HUES48 (cell line): ENCODE results near the gene PMM2.
A peak's percentile ranks its signal among the peaks of the same experiment; 100 is the strongest.

Experiments
- H3K27ac ChIP-seq: one replicate; pipeline ENCODE4 v1.7.0; 2013; ENCODE audit warnings: low read depth, low read length, inconsistent platforms
- H3K27me3 ChIP-seq: 2 replicates; pipeline ENCODE4 v1.6.1; 2013; ENCODE audit warnings: mild to moderate bottlenecking, low read length; ENCODE audit not compliant: control insufficient read depth, insufficient read depth
- H3K36me3 ChIP-seq: 2 replicates; pipeline ENCODE4 v1.6.1; 2013; ENCODE audit warnings: low read length; ENCODE audit not compliant: control insufficient read depth, insufficient read depth
- H3K4me1 ChIP-seq: 2 replicates; pipeline ENCODE4 v1.6.1; 2013; ENCODE audit warnings: mild to moderate bottlenecking, low read length; ENCODE audit not compliant: control insufficient read depth, insufficient read depth
- H3K4me3 ChIP-seq: 2 replicates; pipeline ENCODE4 v1.5.1; 2013; ENCODE audit warnings: mild to moderate bottlenecking, low read depth, low read length
- H3K9ac ChIP-seq: 2 replicates; pipeline ENCODE4 v1.6.1; 2013; ENCODE audit warnings: mild to moderate bottlenecking, low read depth, low read length, moderate library complexity
- H3K9me3 ChIP-seq: 2 replicates; pipeline ENCODE4 v1.6.1; 2013; ENCODE audit warnings: low read length; ENCODE audit not compliant: control insufficient read depth, insufficient read depth

PMM2 gene

DNA sequence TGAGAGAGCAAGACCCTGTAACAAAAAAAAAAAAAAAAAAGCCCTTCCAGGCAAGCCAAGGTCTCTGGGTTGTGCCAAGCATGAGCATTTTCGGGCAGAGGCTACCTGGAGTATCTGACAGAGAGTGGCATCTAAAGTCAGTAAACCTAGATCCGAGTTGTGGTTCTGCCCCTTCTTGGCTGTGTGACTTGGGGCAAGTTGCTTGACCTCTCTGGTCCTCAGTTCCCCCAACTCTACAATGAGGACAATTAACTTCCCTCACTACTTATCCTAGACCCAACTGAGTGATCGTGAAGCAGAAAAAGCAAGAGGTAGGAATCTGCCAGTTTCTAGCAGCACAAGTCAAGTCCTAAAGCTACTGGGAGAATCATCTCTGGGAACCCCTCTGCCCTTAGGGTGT, 34.6 kb upstream of the PMM2 start:
- Histone ChIP-seq H3K9me3 (no peaks in the 10 kb centered on the region), H3K4me1 (peaks cover 12% of the 10 kb centered on the region), H3K36me3 (no peaks in the 10 kb centered on the region), H3K27me3 (no peaks in the 10 kb centered on the region), H3K9ac (no peak overlapping the region), H3K4me3 (no peak overlapping the region), H3K27ac (no peak overlapping the region)

DNA sequence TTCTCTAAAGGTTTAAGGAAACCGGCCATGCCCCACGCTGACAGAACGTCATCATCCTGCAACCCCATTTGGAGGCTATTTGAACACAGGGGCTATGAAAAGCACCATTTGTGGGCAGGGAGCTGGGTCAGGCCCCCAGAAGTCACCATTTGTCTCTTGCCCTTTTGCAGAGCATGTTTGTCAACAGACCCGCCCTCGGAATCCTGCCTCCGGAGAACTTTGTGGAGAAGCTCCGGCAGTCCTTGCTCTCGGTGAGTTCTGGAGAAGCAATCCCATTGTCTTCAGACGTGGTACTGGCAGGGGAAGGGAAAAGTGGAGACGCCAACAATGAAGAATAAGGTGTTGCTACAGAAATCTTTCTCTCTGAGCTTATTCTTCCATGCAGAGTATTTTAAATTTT, 33.7 kb upstream of the PMM2 start:
- Histone ChIP-seq H3K4me3 (no peak overlapping the region), H3K27ac (peak overlapping the region; percentile 42), H3K4me1 (peaks cover 12% of the 10 kb centered on the region), H3K9me3 (no peaks in the 10 kb centered on the region), H3K36me3 (no peaks in the 10 kb centered on the region), H3K27me3 (no peaks in the 10 kb centered on the region), H3K9ac (no peak overlapping the region)

DNA sequence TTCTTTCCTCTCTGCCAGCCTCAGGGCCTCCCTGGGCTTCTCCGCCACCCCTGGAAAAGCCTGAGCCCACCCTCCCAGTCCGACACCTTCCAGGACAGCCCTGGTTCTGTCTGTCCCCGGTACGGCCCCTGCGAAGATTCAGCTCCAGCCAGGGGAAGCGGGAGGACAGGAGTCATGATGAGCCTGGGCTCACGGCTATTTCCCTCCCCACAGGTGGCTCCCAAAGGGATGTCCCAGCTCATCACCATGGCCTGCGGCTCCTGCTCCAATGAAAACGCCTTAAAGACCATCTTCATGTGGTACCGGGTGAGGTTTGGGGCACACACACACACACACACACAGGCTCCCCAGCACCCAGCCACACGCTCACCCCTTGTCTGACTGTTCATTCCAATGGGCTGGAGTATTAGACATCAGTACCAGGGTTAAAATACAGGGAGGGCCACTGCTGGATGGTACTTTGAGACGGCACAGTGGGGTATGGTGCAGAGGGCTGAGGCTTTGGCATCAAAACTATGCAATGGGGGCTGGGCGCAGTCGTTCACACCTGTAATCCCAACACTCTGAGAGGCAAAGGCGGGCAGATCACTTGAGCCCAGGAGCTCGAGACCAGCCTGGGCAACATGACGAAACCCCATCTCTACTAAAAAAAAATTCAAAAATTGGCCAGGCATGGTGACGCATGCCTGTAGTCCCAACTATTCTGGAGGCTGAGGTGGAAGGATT, 33.0 kb upstream of the PMM2 start:
- H3K36me3 ChIP-seq = no peaks in the 10 kb centered on the region
- H3K4me3 ChIP-seq = no peak overlapping the region
- H3K9ac ChIP-seq = no peak overlapping the region
- H3K27ac ChIP-seq = no peak overlapping the region
- no peaks in the 10 kb centered on the region for H3K27me3 ChIP-seq
- no peaks in the 10 kb centered on the region for H3K9me3 ChIP-seq
- peaks cover 12% of the 10 kb centered on the region for H3K4me1 ChIP-seq

DNA sequence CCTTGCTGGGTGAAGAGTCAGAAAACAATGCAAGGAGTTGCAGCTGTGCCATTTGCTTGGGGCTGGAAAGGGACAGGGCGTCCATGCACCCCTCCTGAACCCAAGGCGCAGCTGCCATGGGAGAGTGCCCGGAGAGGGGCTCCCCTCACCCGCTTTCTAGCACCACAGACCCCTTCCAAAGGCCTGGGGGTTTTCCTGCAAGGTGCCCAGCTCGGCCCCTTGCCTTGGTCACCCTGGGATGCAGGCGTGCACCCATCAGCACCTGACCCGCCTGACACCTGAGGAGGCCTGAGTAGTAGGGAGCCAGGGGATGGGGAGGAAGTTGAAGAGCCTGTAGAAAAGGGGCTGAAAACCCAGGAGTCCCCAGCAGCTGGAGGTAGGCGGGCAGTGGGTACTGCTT, 30.5 kb upstream of the PMM2 start:
- no peak overlapping the region for H3K4me3 ChIP-seq
- H3K9me3 ChIP-seq = no peaks in the 10 kb centered on the region
- H3K36me3 ChIP-seq = no peaks in the 10 kb centered on the region
- H3K27ac ChIP-seq = no peak overlapping the region
- H3K9ac ChIP-seq = no peak overlapping the region
- no peaks in the 10 kb centered on the region for H3K27me3 ChIP-seq
- H3K4me1 ChIP-seq = peaks cover 12% of the 10 kb centered on the region

DNA sequence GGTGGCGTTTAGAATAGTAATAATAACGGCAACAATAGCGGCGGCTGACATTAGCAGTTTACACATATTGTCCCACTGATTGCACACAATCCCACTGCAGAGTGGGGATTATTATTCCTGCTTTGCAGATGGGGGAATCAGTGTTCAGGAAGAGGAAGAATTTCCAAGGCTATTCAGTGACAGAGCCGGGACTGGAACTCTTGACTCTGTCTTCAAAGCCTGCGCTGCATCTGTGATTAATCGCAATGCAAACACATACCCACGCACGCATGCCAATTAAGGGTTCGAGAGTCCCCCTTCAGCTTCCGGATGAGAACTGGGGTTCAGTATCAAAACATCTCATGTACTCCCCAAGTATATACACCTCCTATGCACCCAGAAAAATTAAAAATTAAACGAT, 29.4 kb upstream of the PMM2 start:
- Histone ChIP-seq H3K27ac (no peak overlapping the region), H3K9me3 (no peaks in the 10 kb centered on the region), H3K36me3 (no peaks in the 10 kb centered on the region), H3K27me3 (no peaks in the 10 kb centered on the region), H3K4me3 (no peak overlapping the region), H3K9ac (no peak overlapping the region), H3K4me1 (peaks cover 12% of the 10 kb centered on the region)

DNA sequence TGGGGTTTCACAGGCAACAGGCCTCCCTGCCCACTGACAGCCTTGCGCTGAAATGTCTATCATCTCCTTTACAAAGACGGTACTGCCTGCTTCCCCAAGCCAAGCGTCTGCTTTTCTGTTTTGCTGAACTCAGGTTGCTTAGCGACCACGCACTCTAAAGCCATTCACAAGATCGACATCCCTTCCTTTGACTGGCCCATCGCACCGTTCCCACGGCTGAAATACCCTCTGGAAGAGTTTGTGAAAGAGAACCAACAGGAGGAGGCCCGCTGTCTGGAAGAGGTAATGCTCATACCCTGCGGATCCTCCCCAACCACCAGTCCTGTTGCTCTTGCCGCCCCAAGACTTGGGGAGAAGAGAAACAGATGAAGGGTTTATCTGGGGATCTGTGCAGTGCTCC, 28.9 kb upstream of the PMM2 start:
- Histone ChIP-seq H3K27me3 (no peaks in the 10 kb centered on the region), H3K9me3 (no peaks in the 10 kb centered on the region), H3K36me3 (no peaks in the 10 kb centered on the region)

DNA sequence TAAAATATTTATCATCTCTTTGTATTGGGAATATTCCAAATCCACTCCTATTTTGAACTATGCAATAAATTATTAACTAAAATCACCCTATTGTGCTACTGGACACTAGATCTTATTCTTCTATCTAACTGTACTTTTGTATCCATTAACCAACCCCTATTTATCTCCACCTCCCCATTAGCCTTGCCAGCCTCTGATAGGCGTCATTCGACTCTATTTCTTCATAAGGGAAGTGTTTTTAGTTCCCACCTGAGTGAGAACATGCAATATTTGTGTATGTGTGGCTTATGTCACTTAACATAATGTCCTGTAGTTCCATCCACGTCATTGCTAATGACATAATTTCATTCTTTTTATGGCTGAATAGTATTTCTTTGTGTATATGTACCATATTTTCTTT, 24.1 kb upstream of the PMM2 start:
- Histone ChIP-seq H3K9ac (no peak overlapping the region), H3K36me3 (no peaks in the 10 kb centered on the region), H3K27me3 (no peaks in the 10 kb centered on the region), H3K4me3 (no peak overlapping the region), H3K9me3 (no peaks in the 10 kb centered on the region), H3K4me1 (no peaks in the 10 kb centered on the region), H3K27ac (no peak overlapping the region)

More for the DNA sequence above, 28.9 kb upstream of the PMM2 start:
- Histone ChIP-seq H3K9ac (no peak overlapping the region), H3K4me3 (no peak overlapping the region), H3K27ac (no peak overlapping the region), H3K4me1 (peaks cover 11% of the 10 kb centered on the region)

DNA sequence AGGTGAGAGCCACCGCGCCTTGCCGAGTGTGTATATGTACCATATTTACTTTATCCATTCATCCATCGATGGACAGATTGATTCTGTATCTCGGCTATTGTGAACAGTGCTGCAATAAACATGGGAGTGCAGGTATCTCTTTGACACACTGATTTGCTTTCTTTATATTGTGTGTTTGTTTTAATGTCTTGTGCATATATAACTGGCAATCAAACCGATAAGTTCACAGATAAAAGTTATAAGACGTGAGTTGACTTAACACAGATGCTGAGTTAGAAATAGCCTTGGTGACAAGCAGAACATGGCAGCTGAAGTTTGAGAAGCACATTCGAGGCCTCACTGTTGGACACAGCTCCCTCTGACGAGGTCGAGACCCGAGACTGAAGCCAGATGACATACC, 23.4 kb upstream of the PMM2 start:
- Histone ChIP-seq H3K4me1 (no peaks in the 10 kb centered on the region), H3K27ac (no peak overlapping the region), H3K36me3 (no peaks in the 10 kb centered on the region)

DNA sequence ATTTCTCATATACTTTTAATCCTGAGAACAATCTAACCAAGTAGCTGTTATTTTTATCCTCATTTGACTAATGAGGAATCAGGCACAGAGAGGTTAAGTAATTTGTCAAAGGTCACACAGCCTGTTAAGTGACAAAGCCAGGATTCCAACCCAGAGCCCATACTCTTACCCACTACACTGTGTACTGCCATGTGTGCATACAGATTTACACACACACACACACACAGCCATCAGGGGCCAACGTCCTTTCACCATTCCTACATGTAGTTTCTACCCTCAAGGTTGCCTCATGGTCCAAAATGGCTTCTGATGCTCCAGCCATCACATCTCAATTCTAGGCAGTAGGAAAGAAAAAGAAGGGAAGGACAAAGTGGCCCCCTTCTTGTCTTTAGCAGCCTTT, 22.3 kb upstream of the PMM2 start:
- Histone ChIP-seq H3K4me3 (no peak overlapping the region), H3K9me3 (no peaks in the 10 kb centered on the region), H3K36me3 (no peaks in the 10 kb centered on the region), H3K9ac (no peak overlapping the region), H3K4me1 (no peaks in the 10 kb centered on the region), H3K27ac (no peak overlapping the region), H3K27me3 (no peaks in the 10 kb centered on the region)

More for the DNA sequence above, 23.4 kb upstream of the PMM2 start:
- Histone ChIP-seq H3K27me3 (no peaks in the 10 kb centered on the region), H3K9me3 (no peaks in the 10 kb centered on the region), H3K4me3 (no peak overlapping the region), H3K9ac (no peak overlapping the region)

DNA sequence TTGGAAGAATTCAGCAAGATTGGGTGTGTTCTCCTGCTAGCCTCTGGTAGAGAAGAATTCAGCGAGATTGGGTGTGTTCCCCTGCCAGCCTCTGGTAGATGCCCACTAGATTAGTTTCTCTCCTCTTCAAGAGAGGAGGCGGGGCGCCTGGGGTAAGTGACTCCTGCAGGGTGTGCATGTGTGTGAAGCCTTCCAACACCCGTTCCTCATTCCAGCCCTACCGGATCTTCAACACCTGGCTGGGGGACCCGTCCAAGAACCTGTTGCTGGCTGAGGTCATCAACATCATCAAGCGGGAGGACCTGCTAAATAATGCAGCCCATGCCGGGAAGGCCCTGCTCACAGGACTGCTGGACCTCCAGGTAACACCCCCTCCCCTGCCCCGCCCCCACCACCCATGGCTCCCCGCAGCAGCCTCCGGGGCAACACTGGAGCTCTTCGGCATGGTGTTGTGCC, 21.5 kb upstream of the PMM2 start:
- H3K36me3 ChIP-seq = no peaks in the 10 kb centered on the region
- no peaks in the 10 kb centered on the region for H3K9me3 ChIP-seq
- H3K4me3 ChIP-seq = no peak overlapping the region
- H3K27me3 ChIP-seq = no peaks in the 10 kb centered on the region
- no peaks in the 10 kb centered on the region for H3K4me1 ChIP-seq
- H3K9ac ChIP-seq = no peak overlapping the region
- H3K27ac ChIP-seq = no peak overlapping the region

DNA sequence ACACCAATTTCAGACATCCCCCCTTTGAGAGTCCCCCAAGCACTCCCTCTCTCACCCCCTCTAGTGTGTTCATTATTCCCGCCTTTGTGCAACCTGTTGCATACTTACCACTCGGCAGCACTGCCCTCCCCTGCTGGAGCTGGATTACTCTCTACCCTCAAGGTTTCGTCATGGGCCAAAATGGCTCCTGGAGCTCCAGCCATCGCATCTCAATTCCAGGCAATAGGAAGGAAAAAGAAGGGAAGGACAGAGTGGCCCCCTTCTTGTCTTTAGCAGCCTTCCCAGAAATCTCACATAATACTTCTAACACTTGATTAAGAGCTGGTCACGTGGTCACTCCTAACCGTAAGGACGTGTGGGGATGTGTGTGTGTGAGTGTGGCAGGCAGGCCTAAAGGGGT, 20.4 kb upstream of the PMM2 start:
- Histone ChIP-seq H3K4me3 (no peak overlapping the region), H3K9ac (no peak overlapping the region), H3K27ac (no peak overlapping the region), H3K27me3 (no peaks in the 10 kb centered on the region), H3K9me3 (no peaks in the 10 kb centered on the region), H3K4me1 (no peaks in the 10 kb centered on the region), H3K36me3 (no peaks in the 10 kb centered on the region)
